ENCODE data around the gene TACR2. TPM values are rescaled to one million over a fixed set of nuclear protein-coding genes. Genes with fewer than 3 reads are reported as not detected.

Gene TACR2
- total RNA-seq, result under 1 TPM; 0.24 to 0.41 TPM

DNA sequence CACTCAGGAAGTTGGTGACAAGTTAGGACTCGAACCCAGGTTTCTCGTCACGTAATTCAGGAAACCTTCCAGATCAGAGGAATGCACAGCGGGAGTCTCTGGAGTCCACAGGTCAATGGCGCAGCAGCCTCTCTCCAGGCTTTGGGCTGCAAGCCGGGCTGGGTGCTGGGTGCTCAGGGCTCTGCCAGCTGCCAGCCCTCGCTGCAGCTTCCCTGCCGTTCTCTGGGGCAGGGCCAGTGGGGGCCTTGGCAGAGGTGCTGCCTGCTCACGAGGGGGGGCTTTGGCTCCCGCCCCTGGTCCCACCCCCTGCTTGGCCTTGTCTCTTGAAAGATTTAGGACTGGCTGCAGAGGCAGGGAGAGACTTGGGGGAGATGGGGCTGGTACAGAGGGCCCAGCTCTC is at the start of gene TACR2:
TSS of gene TACR2 (minus strand) at position 224 of the 400 bp plus-strand sequence. CDS start 595 bp downstream, outside the sequence.
- Histone ChIP-seq H3K4me3 (no peak within 1 kb of the TSS), H3K9me3 (no peaks in the 10 kb centered on the region), H3K36me3 (no peaks in the 10 kb centered on the region), H3K4me1 (peaks cover 0 to 10% of the 10 kb centered on the region in 2 donors), H3K27ac (no peak within 1 kb of the TSS), H3K27me3 (no peaks in the 10 kb centered on the region)
- TF ChIP-seq, protein P1, sequence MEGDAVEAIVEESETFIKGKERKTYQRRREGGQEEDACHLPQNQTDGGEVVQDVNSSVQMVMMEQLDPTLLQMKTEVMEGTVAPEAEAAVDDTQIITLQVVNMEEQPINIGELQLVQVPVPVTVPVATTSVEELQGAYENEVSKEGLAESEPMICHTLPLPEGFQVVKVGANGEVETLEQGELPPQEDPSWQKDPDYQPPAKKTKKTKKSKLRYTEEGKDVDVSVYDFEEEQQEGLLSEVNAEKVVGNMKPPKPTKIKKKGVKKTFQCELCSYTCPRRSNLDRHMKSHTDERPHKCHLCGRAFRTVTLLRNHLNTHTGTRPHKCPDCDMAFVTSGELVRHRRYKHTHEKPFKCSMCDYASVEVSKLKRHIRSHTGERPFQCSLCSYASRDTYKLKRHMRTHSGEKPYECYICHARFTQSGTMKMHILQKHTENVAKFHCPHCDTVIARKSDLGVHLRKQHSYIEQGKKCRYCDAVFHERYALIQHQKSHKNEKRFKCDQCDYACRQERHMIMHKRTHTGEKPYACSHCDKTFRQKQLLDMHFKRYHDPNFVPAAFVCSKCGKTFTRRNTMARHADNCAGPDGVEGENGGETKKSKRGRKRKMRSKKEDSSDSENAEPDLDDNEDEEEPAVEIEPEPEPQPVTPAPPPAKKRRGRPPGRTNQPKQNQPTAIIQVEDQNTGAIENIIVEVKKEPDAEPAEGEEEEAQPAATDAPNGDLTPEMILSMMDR (IDR thresholded peaks at IDR 0.05), result no peak
- no peak for DNase-seq (ENCODE audit: low spot score)

DNA sequence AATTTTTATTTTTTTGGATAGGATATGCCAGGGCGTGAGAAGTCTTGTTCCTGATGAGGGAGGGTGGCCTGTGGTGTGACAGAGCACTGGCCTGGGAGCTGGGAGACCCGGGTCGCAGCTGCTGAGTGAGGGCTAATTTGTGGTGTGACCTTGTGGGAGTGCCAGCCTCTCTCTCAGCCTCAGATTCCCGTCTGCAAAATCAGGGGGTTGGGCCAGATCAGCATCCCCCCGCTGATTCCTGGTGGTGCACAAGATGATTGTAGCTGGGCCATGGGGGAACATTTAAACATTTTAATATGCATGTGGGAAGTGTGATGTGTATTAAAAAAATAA is 49.4 kb upstream of the TACR2 start:
- no peaks in the 10 kb centered on the region for H3K9me3 ChIP-seq
- no peak for DNase-seq (ENCODE audit: low spot score)
- H3K36me3 ChIP-seq, result no peaks in the 10 kb centered on the region
- peak overlapping the region in 1 of 2 donors; percentile 60 for H3K27ac ChIP-seq
- TF ChIP-seq, protein P1 (IDR thresholded peaks at IDR 0.05), result no peak
- H3K4me1 ChIP-seq, result peaks cover 0 to 57% of the 10 kb centered on the region in 2 donors
- H3K27me3 ChIP-seq, result no peaks in the 10 kb centered on the region
- H3K4me3 ChIP-seq, result no peak overlapping the region

DNA sequence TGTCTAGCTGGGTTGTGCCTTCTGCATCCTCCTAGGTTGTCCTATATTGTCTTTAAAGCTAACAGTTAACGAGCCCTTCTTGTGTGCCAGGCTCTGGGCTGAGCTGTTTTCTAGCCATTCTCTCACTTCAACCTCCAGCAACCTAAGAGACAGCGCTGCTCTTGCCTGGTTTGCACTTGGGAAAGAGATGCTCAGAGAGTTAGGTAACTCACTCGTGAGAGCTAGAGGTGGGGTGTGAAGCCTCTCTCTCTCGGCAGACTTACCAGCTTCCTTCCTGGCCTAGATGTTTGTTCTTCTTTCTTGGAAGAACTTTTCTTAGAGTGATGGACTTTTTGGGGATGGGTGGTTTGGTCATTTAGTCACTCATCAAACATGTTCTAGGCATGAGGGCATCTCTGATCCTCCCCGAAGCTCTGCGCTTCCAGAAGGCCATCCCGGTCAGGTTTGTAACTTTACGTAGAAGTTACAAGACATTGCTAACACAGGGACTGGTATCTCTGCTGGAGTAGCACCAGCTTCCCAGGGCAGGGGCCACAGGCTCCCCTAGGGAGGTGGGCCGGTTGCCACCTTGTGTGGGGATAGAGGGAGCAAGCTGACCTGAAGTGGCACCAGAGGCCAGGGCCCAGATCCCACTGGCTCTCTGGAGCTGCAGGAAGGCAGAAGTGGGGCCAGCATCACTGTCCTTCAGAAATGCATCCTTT is 48.9 kb upstream of the TACR2 start:
- Histone ChIP-seq H3K4me3 (no peak overlapping the region), H3K9me3 (no peaks in the 10 kb centered on the region), H3K4me1 (peaks cover 0 to 62% of the 10 kb centered on the region in 2 donors), H3K27me3 (no peaks in the 10 kb centered on the region), H3K36me3 (no peaks in the 10 kb centered on the region), H3K27ac (peak overlapping the region; percentile 60 to 61)
- TF ChIP-seq, protein P1 (IDR thresholded peaks at IDR 0.05), result no peak
- no peak for DNase-seq (ENCODE audit: low spot score)

DNA sequence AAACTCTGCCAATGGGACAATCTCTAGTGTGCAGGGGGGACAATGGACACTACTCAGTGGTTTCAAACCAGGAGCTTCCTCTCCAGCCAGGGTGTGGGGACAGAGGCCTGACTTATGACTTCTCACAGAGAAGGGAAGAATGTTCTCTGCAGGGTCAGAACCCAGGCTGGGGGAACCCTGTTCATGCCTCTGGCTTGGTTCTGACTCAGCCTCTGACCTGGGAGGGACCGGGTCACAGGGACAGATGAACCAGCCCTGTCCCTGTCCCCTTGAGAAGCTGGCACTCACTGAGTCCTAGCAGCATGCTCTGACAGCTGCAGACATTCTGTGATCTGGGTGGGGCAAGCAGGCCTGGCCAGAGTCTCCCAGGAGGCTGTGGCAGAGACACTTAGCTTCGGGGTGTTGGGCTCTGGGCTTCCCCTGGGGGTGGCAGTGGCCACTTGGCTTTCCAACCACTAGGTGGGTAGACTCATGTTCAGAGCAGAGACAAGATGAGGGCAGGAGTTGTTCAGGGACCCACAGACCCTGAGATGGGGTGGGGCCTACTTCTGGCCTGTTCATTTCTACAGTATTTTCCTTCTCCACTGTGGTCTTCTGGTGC is 48.2 kb upstream of the TACR2 start:
- Histone ChIP-seq H3K4me1 (peaks cover 0 to 69% of the 10 kb centered on the region in 2 donors), H3K27me3 (no peaks in the 10 kb centered on the region), H3K9me3 (no peaks in the 10 kb centered on the region), H3K4me3 (no peak overlapping the region), H3K27ac (peak overlapping the region; percentile 60 to 61), H3K36me3 (no peaks in the 10 kb centered on the region)
- DNase-seq (ENCODE audit: low spot score), result peak; percentile 66
- TF ChIP-seq, protein P1 (IDR thresholded peaks at IDR 0.05), result no peak

DNA sequence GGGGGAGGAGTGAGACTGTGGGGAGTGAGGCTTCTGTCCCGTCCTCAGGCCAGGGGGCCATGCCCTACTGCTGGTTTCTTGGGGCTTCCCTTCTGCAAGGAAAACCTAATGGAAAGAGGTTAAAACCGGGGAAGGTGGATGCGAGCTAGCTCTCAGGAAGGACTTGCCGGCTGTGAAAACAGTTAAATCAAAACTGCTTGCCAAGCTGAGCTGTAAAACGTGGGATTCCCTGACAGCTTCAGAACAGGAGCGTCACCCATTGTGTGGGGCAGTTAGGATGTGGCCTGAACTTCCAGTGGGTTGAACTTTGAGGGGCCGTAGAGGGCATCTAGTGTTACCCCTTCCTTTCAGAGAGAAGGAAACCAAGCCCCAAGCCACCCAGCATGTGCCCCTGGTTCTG is 47.7 kb upstream of the TACR2 start:
- no peaks in the 10 kb centered on the region for H3K9me3 ChIP-seq
- no peaks in the 10 kb centered on the region for H3K27me3 ChIP-seq
- no peaks in the 10 kb centered on the region for H3K36me3 ChIP-seq
- H3K4me3 ChIP-seq, result no peak overlapping the region
- TF ChIP-seq, protein P1 (IDR thresholded peaks at IDR 0.05), result no peak
- peak overlapping the region; percentile 60 to 61 for H3K27ac ChIP-seq
- DNase-seq (ENCODE audit: low spot score), result no peak
- H3K4me1 ChIP-seq, result peaks cover 0 to 70% of the 10 kb centered on the region in 2 donors

Measured in right atrium auricular region (tissue), 2 donors.